NCI-H2107 treated with DMSO at 0.1 percent for 48 hours (cell line): Measurements from ENCODE around the gene CD79A.
"Not testable (repeated sequence)": the region's sequence is repeated elsewhere in the genome, so short reads cannot be mapped to it uniquely, and the experiment has no call there.

Experiments
- DNase-seq: peaks from one replicate; lab custom pipeline; 2025; ENCODE audit not compliant: unreplicated experiment; lab: John Stamatoyannopoulos, UW

The CD79A gene

GRCh38 chr19:41862445-41862986, 14.6 kb upstream of the CD79A start:
- DNase-seq, result no peak

GRCh38 chr19:41863209-41863931, 13.7 kb upstream of the CD79A start:
- DNase-seq, result no peak

DNA sequence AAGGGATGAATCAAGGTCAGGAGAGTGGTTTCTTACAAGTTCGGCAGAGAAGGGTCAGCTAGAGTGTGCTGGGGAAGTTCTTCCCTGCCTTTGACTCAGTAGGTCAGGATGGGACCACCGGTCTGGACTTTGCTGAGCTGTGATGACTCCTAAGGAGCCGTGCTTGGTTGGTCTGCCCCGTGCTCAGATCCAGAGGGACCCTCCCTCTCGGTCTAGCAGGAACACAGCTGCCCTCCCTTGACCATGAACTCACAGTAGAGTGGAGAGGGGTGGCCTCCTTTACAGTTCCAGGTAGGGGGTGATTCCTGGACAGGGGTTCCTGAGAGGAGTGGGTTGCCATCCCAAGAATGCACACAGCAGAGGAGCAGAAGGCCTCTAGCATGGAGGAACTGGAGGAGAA, 12.7 kb upstream of the CD79A start:
- no peak for DNase-seq

DNA sequence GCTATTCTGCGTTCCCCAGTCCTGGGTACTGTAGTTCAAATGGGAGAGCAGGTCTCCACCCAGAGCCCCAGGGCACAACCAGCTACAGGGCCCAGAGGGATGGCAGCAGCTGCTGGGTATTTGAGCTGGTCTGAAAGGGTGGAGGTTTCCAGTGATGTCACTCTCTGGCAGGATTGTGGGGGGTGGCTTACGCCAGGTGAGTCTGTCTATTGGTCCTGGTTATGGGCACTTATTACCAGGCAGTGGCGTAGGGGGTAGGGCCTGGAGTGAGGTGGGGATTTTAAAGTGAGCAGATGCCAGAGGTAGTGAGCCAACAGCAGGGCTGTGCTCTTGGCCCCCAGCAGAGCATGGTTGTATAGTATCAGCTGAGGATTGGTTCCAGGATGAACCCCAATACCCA, 10.8 kb upstream of the CD79A start:
- DNase-seq, result peak; percentile 33

- peak; percentile 63 for DNase-seq
Measured at GRCh38 chr19:41868120-41868988, 8.7 kb upstream of the CD79A start.

DNA sequence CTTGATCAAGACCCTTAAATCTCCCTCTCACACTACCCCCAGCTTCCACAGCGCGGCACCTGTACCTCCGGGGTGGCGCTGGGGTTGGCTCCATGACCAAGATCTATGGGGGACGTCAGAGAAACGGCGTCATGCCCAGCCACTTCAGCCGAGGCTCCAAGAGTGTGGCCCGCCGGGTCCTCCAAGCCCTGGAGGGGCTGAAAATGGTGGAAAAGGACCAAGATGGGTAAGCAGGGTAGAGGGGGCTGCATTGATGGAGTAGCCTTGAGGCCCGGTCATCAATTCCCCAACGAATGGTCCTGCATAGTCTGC, 8.1 kb upstream of the CD79A start:
- no peak for DNase-seq

- DNase-seq, result peak; percentile 13
Measured at GRCh38 chr19:41869374-41869955, 7.6 kb upstream of the CD79A start.

DNA sequence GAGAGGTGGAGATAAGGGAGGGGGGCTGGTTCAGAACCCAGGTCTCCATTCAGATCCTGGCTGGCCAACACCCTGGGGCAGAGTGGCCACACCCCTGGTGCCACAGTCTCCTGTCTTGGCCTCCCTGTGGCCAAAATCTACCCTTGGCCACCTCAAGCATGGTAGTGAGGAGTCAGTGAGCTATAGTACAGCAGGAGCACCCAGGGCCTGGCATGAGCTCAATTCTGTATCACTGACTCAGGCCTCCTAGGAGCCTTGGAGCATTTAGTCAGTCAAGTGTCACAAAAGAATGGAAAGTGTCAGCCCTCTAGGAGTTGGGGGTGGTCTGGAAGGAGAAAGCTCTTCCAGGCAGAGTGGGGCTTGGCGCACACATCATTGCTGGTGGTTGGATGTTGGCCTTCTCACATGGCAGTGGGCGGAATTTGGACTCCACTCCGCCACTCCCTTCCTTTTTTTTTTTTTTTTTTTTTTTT, 6.6 kb upstream of the CD79A start:
- DNase-seq, result no peak

DNA sequence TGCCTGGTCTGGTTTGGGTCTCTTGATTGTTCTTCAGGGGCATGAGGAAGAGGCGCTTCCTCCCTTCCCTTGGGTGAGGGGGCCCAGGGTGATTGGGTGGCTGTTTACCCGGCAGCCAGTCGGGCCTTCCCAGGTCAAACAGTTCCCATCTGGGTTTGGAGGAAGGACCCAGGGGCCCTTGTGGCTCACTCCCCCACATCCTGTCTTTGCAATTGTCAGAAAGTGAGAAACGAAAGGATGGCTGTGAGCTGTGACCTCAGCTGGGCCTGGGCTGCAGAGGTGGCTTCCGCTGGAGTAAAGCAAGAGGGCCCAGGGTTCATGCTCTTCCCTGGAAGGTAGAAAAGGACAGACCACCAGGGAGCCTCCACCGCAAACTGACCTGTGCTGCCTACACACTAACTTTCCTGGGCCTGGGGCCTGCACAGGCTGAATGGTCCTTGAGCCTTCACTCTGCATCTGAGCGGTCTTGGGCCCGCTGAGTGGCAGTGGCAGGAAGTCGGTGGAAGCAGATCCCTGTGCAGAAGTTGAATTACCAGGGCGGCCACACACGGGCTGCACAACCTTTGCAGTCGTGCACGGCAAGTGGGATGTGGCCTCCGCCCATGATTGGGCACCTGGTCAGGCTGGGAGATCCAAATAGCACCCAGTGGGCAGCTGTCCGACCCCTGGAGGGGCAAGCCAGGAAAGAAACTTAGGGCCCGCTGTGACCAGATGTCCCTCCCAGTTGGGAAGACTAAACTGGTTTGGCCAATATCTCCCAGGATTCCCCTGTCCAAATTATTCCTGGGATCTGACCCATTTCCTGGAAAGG, 5.3 kb upstream of the CD79A start:
- DNase-seq, result no peak

- DNase-seq, result no peak
Measured at GRCh38 chr19:41872384-41872774, 4.7 kb upstream of the CD79A start.

DNA sequence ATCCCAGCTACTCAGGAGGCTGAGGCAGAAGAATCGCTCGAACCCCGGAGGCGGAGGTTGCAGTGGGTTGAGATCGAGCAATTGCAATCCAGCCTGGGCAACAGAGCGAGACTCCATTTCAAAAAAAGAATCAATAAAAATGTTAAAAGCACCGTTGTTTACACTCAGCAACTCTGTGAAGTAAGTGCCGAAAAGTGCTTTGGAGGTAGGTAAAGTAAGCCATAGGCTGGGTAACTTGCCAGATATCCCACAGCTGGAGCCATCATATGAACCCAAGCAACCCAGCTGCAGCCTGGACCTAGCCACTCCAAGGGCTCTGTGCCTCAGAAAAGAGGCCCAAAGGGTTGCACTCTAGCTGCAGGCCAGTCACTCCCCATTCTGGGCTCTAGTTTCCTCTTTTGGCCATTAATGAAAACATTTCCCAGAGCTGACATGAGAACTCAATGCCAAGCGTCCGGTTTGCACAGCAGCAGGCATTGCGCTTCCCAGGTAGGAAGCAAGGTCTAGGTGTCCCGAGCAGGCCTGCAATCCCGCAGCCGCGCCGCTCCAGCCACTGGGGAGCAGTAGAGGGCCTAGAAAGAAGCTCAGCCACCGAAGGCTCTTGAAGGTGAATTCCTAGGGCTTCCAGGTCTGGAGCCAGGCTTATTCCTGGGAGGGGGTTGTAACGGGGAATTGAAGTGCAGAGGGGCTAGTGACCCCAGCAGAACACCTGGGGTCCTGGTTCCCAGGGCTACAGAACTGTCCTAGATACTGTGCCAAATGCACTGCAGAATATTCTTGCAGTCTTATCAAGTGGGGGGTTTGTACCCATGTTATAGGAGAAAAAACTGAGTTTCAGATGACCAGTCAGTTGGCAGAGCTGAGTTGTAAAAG, 4.1 kb upstream of the CD79A start:
- DNase-seq, result peak; percentile 66

- not testable (repeated sequence) for DNase-seq
Measured at GRCh38 chr19:41875973-41876372, 1.1 kb upstream of the CD79A start.

- no peak for DNase-seq
Measured at GRCh38 chr19:41877916-41878905, 1.1 kb downstream of the CD79A start.

GRCh38 chr19:41879080-41879479, 2.0 kb downstream of the CD79A start:
- DNase-seq, result no peak

GRCh38 chr19:41879670-41880328, 2.7 kb downstream of the CD79A start:
- DNase-seq, result no peak

- no peak for DNase-seq
Measured at GRCh38 chr19:41880329-41880708, 3.2 kb downstream of the CD79A start.

DNA sequence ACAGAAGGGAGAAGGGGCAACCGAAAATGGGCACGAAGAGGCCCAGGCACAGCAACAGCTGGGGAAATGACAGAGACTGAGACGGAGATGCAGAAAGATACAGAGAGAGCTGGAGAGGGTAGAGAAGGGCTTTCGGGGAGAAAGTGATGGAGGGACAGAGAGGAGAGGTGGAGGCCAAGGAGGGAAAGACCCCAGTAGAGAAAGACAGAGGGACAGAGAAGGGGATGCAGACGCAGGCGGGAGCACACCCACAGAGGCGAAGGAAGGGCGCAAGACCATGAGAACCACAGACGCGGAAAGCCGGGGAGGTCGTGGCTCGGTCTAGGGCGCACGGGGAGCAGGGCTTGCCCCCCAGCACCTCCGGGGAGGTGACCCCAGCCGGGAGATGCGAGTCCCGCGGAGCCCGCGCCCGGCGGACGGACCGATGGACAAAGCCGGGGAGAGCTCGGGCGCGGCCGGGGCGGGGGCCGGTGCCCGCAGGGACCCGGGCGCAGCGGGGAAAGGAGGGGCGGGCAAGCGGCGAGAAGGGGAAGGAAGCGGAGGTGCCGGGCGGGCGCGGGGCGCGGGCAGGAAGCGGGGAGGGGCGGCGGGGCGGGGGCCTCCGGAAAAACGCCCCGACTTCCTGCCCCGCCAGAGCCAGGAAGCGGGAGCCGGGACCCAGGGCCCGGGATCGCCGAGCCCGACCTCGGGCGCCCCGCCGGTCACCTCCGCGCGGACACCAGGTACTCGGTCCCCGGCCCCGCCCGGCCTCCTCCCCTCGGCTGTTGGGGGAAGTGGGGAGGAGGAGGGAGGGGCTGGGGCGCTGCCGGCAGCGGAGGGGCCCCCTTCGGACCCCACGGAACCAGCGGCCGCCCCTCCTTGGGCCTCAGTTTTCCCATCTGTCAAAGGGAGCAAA, 5.7 kb downstream of the CD79A start, which contains the start of gene ARHGEF1:
TSS of gene ARHGEF1 (plus strand) at position 617 of the 895 bp plus-strand sequence. CDS start 4,899 bp downstream, outside the sequence.
- no peak for DNase-seq
